Common myeloid progenitor, CD34-positive (primary cell): ENCODE results near the gene IQUB.

Experiments used
- CTCF ChIA-PET: fragments of 350-600 bp; sonication (Branson Sonifier 250); formaldehyde crosslinking; loops from one replicate; lab custom pipeline; 2021; ENCODE audit warnings: antibody characterized with exemption; lab: Charles Lee
- POLR2A ChIA-PET: fragments of 350-600 bp; sonication (Branson Sonifier 250); formaldehyde crosslinking; loops from one replicate; lab custom pipeline; 2021; ENCODE audit warnings: antibody characterized with exemption; lab: Charles Lee
- DNase-seq, 3 donors: peaks; one replicate each; pipeline versions ENCODE4 v3.0.0 to v3.0.0-alpha.2; 2013
- H3K27ac ChIP-seq, 2 experiments: 1 replicate in 1 of 2; 2 replicates in 1 of 2; pipeline ENCODE4 v1.7.0; 2013; ENCODE audit warnings: inconsistent platforms in 2 of 2, low read length in 2 of 2, mild to moderate bottlenecking in 2 of 2, low read depth in 1 of 2, moderate library complexity in 1 of 2; ENCODE audit not compliant: severe bottlenecking in 2 of 2, insufficient read depth in 1 of 2, poor library complexity in 1 of 2
- H3K27me3 ChIP-seq, 5 experiments: replicated peaks in 2 of 5; 1 replicate in 3 of 5; 2 replicates in 2 of 5; pipeline versions ENCODE4 v1.6.1 to v1.7.0; 2013; ENCODE audit warnings: low read length in 4 of 5, mild to moderate bottlenecking in 2 of 5, moderate library complexity in 2 of 5, inconsistent platforms in 1 of 5; ENCODE audit not compliant: insufficient read depth in 5 of 5, control insufficient read depth in 4 of 5
- H3K36me3 ChIP-seq, 4 experiments: 1 replicate in 2 of 4; 2 replicates in 2 of 4; pipeline versions ENCODE4 v1.6.1 to v1.7.0; 2013; ENCODE audit warnings: low read length in 3 of 4, control low read depth in 1 of 4, mild to moderate bottlenecking in 1 of 4; ENCODE audit not compliant: control insufficient read depth in 4 of 4, insufficient read depth in 4 of 4
- H3K4me1 ChIP-seq, 4 experiments: 1 replicate in 3 of 4; 2 replicates in 1 of 4; pipeline versions ENCODE4 v1.6.1 to v1.7.1; 2013; ENCODE audit warnings: low read length in 3 of 4, mild to moderate bottlenecking in 3 of 4, control low read depth in 1 of 4, inconsistent platforms in 1 of 4, moderate library complexity in 1 of 4; ENCODE audit not compliant: control insufficient read depth in 4 of 4, insufficient read depth in 4 of 4; ENCODE audit errors: control extremely low read depth in 1 of 4
- H3K4me3 ChIP-seq, 7 experiments: 1 replicate in 4 of 7; 2 replicates in 3 of 7; pipeline versions ENCODE4 v1.5.1 to v1.7.0; 2013; ENCODE audit warnings: mild to moderate bottlenecking in 7 of 7, low read length in 6 of 7, moderate library complexity in 6 of 7, inconsistent platforms in 2 of 7, low read depth in 2 of 7, control low read depth in 1 of 7; ENCODE audit not compliant: insufficient read depth in 4 of 7, control insufficient read depth in 1 of 7; ENCODE audit errors: extremely low read depth in 1 of 7
- H3K9me3 ChIP-seq, 5 experiments: 1 replicate in 4 of 5; 2 replicates in 1 of 5; pipeline versions ENCODE4 v1.6.1 to v1.7.1; 2013; ENCODE audit warnings: low read length in 4 of 5, mild to moderate bottlenecking in 2 of 5, inconsistent platforms in 1 of 5, low read depth in 1 of 5, moderate library complexity in 1 of 5; ENCODE audit not compliant: control insufficient read depth in 4 of 5, insufficient read depth in 2 of 5; ENCODE audit errors: control extremely low read depth in 1 of 5
- WGBS: methylation state at CpG from one replicate; pipeline ENCODE4 v1.1.5; 2013; ENCODE audit not compliant: insufficient coverage; 5-methylcytosine and 5-hydroxymethylcytosine counted together

Gene IQUB

GRCh38 chr7:123499211-123499970 is 35.0 kb downstream of the IQUB start:
- Histone ChIP-seq H3K4me3 (no peak overlapping the region), H3K9me3 (no peaks in the 10 kb centered on the region), H3K27me3 (peaks cover 0 to 18% (median 0%) of the 10 kb centered on the region in 5 experiments), H3K27ac (no peak overlapping the region), H3K36me3 (no peaks in the 10 kb centered on the region), H3K4me1 (no peaks in the 10 kb centered on the region)
- 92% methylated on average over 6 of the region's 8 CpGs for WGBS
- no peak for DNase-seq
- ChIA-PET CTCF (no interaction called here), POLR2A (no interaction called here)

- no peaks in the 10 kb centered on the region for H3K36me3 ChIP-seq
- ChIA-PET CTCF (no interaction called here), POLR2A (no interaction called here)
- no peaks in the 10 kb centered on the region for H3K9me3 ChIP-seq
- 80% methylated on average over 1 of the region's 2 CpGs for WGBS
- no peak overlapping the region for H3K4me3 ChIP-seq
- peaks cover 0 to 18% (median 0%) of the 10 kb centered on the region in 5 experiments for H3K27me3 ChIP-seq
- H3K27ac ChIP-seq, result no peak overlapping the region
- no peaks in the 10 kb centered on the region for H3K4me1 ChIP-seq
- DNase-seq, result peak in 1 of 3 donors; percentile 6
Observed at GRCh38 chr7:123498601-123499000, 35.8 kb downstream of the IQUB start.

- Histone ChIP-seq H3K4me3 (no peak overlapping the region), H3K27me3 (peaks cover 0 to 18% (median 0%) of the 10 kb centered on the region in 5 experiments), H3K36me3 (no peaks in the 10 kb centered on the region), H3K4me1 (no peaks in the 10 kb centered on the region), H3K9me3 (no peaks in the 10 kb centered on the region), H3K27ac (no peak overlapping the region)
- DNase-seq, result no peak
- WGBS, result no CpG with 5 or more reads among the region's 1 CpG
- CTCF ChIA-PET, result no interaction called here
- POLR2A ChIA-PET, result no interaction called here
Observed at GRCh38 chr7:123498031-123498430, 36.4 kb downstream of the IQUB start.

GRCh38 chr7:123494193-123494796 is 40.1 kb downstream of the IQUB start:
- H3K4me1 ChIP-seq, result no peaks in the 10 kb centered on the region
- WGBS, result no CpG with 5 or more reads among the region's 3 CpGs
- no peaks in the 10 kb centered on the region for H3K36me3 ChIP-seq
- ChIA-PET CTCF (interaction anchor here (0.7 to 3.2 kb wide), 13 partner anchors 10 to 378 kb away, joined by 3 to 25 read pairs (median 5); partner anchors contain the start of genes IQUB and NDUFA5), POLR2A (no interaction called here)
- H3K27me3 ChIP-seq, result peaks cover 0 to 16% (median 0%) of the 10 kb centered on the region in 5 experiments
- H3K9me3 ChIP-seq, result no peaks in the 10 kb centered on the region
- H3K27ac ChIP-seq, result no peak overlapping the region
- no peak overlapping the region for H3K4me3 ChIP-seq
- DNase-seq, result peak; percentile 40 to 71 (median 58)

- H3K4me3 ChIP-seq, result no peak overlapping the region
- no peak for DNase-seq
- CTCF ChIA-PET, result interaction anchor here (1.0 to 1.4 kb wide), 5 partner anchors 20 to 380 kb away, joined by 3 to 5 read pairs (median 3); no protein-coding TSS in a partner anchor
- no peaks in the 10 kb centered on the region for H3K36me3 ChIP-seq
- H3K27ac ChIP-seq, result no peak overlapping the region
- peaks cover 0 to 13% (median 0%) of the 10 kb centered on the region in 5 experiments for H3K27me3 ChIP-seq
- no peaks in the 10 kb centered on the region for H3K4me1 ChIP-seq
- POLR2A ChIA-PET, result no interaction called here
- WGBS, result 100% methylated on average over 1 of the region's 3 CpGs
- no peaks in the 10 kb centered on the region for H3K9me3 ChIP-seq
Observed at GRCh38 chr7:123492485-123492884, 41.9 kb downstream of the IQUB start.

GRCh38 chr7:123485721-123486120 is 48.7 kb downstream of the IQUB start:
- 86% methylated on average over 2 of the region's 2 CpGs for WGBS
- no peak for DNase-seq
- ChIA-PET POLR2A (no interaction called here), CTCF (no interaction called here)
- Histone ChIP-seq H3K36me3 (no peaks in the 10 kb centered on the region), H3K4me3 (no peak overlapping the region), H3K9me3 (no peaks in the 10 kb centered on the region), H3K27me3 (peaks cover 0 to 8% (median 0%) of the 10 kb centered on the region in 5 experiments), H3K27ac (no peak overlapping the region), H3K4me1 (no peaks in the 10 kb centered on the region)

- CTCF ChIA-PET, result interaction anchor here (1.9 kb wide), 1 partner anchor 9 kb away, joined by 5 read pairs; no protein-coding TSS in a partner anchor
- H3K27ac ChIP-seq, result no peak overlapping the region
- no peaks in the 10 kb centered on the region for H3K9me3 ChIP-seq
- DNase-seq, result no peak
- POLR2A ChIA-PET, result no interaction called here
- no peaks in the 10 kb centered on the region for H3K36me3 ChIP-seq
- no peak overlapping the region for H3K4me3 ChIP-seq
- no CpG with 5 or more reads among the region's 1 CpG for WGBS
- H3K4me1 ChIP-seq, result no peaks in the 10 kb centered on the region
- H3K27me3 ChIP-seq, result peaks cover 0 to 8% (median 0%) of the 10 kb centered on the region in 5 experiments
Observed at GRCh38 chr7:123485187-123485586, 49.2 kb downstream of the IQUB start.
